NCI-H2171 treated with DMSO at 0.1 percent for 48 hours (cell line): ENCODE data around the gene DCAF4.
"Not testable (repeated sequence)": the region's sequence is repeated elsewhere in the genome, so short reads cannot be mapped to it uniquely, and the experiment has no call there.

Source experiments
- DNase-seq: peaks from one replicate; lab custom pipeline; 2025; lab: John Stamatoyannopoulos, UW

DCAF4 gene

GRCh38 chr14:72932893-72933292 is 6.6 kb downstream of the DCAF4 start:
- no peak for DNase-seq

GRCh38 chr14:72939630-72940029 is 13.4 kb downstream of the DCAF4 start:
- no peak for DNase-seq

GRCh38 chr14:72941286-72941985 is 15.2 kb downstream of the DCAF4 start:
- DNase-seq: no peak

- no peak for DNase-seq
Observed at GRCh38 chr14:72942934-72943333, 16.7 kb downstream of the DCAF4 start.

DNA sequence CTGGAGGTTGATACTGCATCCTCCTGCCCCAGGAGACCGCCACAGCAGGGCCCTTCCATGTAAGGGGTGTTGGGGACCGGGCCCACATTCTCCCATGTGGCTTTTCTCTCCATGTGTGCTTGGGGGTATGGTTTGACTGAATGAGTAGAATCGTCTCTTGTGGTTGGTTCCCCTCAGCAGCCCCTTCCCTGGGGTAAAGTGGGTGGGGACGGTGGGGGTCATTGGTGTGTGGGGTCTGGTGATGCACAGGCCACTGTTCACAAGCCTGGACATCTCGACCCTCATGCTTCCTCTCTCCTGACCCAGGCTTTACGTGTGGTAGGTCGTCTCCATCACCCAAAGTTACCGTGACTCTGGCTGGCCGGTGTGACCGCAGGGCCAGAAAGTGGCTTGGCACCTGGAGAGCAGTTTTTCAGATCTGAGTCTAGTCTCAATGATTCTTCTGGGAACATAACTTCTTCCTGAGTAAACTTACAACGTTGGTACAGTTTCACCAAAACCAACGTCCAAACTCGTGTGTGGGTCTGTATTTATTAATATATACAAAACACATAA is 17.7 kb downstream of the DCAF4 start:
- no peak for DNase-seq

DNA sequence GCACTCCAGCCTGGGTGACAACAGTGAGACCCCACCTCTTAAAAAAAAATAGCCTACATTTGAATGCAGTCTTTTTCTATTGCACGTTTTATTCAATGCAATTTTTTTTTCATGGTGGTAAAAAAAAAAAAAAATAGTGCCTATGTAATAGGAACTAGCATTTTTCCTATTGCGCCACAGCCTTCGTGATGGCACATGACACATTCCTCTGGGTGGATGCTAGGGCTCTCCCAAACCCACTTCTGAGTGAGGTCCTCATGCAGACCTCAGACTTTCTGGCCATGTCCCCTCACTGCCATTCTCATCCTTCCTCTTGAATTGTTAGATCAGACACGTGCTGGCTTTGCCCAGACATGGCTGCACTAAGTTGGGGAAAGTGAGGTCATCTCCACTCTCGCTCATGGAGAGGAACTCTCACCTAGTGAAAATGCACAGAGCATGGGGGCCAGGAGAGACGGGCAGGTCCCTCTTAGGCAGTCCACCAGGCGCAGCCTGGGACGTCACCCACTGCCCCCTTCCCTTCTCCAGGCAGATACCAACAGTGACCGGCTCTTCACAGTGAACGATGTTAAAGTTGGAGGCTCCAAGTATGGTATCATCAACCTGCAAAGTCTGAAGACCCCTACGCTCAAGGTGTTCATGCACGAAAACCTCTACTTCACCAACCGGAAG is 19.2 kb downstream of the DCAF4 start:
- no peak for DNase-seq

GRCh38 chr14:72946491-72946890 is 20.2 kb downstream of the DCAF4 start:
- DNase-seq: no peak

- DNase-seq: no peak
Observed at GRCh38 chr14:72947366-72948160, 21.3 kb downstream of the DCAF4 start.

DNA sequence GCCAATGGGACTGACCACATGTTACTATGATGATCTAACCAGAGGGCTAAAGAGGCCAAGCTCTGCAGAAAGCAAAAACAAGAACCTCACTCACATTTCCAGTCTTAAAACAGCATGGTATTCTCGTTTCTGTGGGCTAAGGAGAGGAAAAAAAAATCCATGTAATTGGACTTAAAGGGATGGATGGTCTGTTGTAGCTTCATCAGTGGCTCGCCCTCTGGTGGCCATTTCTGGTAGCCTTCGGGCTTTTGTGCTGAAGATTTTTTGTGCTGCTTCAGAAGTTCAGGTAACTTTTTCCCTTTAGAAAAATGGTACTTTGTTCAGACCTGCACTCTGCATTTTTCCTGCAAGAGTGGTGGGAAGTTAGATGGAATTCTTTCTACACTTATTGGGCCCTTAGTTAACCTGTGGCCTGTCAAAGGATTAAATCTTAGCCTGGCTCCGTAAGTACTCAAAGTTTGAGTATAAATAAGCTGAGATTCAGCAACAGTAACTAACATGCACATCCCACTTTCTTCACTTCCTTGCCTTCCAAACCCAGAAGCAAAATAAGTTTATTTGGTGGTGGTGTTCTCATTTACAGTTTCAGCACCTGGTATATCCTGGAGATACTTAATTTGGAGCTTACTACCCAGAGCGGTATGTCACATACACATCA is 22.3 kb downstream of the DCAF4 start:
- DNase-seq: peak; percentile 47

- no peak for DNase-seq
Observed at GRCh38 chr14:72952171-72952570, 25.9 kb downstream of the DCAF4 start.

DNA sequence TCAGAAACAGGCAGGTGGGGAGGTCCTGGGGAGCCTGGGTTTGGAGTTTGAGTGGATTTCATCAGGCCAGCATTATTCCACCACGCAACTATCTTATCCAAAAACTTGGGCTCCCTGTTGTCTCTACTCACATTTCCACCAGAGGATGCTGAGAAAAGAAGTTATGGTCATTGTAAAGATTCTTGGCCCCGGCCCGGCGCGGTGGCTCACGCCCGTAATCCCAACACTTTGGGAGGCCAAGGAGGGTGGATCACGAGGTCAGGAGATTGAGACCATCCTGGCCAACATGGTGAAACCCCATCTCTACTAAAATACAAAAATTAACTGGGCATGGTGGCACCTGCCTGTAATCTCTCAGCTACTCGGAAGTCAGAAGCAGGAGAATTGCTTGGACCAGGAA is 30.5 kb downstream of the DCAF4 start:
- DNase-seq: not testable (repeated sequence)

DNA sequence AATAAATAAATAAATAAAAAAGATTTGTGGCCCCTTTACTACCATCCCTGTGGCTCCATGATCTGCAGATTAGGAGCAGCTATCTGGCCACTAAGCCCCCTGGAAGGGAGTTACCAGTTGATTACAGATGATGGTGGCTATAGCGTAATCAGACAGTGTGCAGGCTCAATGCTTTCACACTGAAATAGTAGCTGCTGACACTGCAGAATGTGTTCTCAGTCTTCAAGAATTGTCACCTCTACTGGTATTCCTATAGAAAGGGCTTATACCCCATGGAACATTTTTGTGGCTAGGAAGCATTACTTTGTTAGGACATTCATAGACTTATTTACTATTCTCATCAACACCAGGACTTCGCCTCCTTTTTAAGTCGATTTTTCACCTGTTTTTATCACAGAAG is 30.9 kb downstream of the DCAF4 start:
- DNase-seq: no peak

DNA sequence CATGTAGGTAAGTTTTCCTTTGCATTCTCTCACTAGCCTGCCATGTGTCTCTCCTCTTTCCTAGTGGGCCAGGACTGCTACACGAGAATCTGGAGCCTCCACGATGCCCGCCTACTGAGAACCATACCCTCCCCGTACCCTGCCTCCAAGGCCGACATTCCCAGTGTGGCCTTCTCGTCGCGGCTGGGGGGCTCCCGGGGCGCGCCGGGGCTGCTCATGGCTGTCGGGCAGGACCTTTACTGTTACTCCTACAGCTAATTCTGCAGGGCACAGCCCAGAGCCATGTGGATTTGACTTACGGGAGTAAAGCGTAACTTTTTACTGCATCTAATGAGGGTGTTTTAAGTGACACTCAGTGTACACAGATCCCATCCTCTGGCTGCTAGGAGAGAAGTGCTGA is 32.3 kb downstream of the DCAF4 start:
- DNase-seq: no peak

GRCh38 chr14:72961016-72961415 is 34.8 kb downstream of the DCAF4 start:
- DNase-seq: not testable (repeated sequence)

- DNase-seq: no peak
Observed at GRCh38 chr14:72961579-72962335, 35.5 kb downstream of the DCAF4 start.

GRCh38 chr14:72962336-72962754 is 36.1 kb downstream of the DCAF4 start:
- DNase-seq: peak; percentile 46

DNA sequence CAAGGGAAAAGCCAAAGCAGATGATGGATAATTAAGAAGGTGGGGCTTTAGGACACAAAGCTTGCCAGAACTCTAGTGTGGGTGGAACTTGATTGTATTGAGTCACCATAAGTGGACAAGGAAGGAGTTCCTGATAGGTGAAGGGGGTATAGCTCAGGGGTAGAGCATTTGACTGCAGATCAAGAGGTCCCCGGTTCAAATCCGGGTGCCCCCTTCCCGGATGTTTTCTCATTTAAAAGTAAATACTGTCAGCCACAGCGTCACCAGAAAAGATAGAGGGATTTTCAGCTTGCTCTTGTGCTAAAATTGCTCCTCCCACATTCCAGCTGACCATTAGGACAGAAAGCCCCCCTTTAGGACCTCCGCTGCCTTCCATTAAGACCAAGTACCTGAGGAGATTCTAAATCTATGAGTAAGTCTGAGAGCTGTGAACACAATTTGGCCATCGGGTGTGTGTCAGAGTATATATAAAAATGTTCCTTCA is 36.6 kb downstream of the DCAF4 start:
- no peak for DNase-seq

GRCh38 chr14:72965249-72965648 is 39.0 kb downstream of the DCAF4 start:
- DNase-seq: no peak

GRCh38 chr14:72966038-72966437 is 39.8 kb downstream of the DCAF4 start:
- no peak for DNase-seq

DNA sequence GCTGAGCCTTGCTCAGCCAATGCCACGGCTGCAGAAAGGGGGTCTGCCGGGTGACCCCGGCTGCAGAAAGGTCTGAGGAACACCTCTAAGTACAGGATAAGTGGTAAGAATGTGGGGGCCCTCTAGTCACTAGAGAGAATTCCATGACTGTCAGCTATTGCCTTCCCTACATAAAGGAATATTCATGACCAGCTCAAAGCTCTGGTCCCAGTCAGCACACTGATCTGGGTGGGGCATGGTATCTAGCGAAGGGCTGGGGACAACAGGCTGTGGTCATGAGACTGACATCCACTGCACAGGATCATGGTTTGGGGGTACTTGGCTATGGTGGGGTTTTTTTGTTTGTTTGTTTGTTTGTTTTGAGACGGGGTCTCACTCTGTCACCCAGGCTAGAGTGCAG is 42.1 kb downstream of the DCAF4 start:
- no peak for DNase-seq

GRCh38 chr14:72970058-72970630 is 43.9 kb downstream of the DCAF4 start:
- DNase-seq: no peak
